HepG2 (cell line): ENCODE data around the gene GALNT12.

ENCODE experiments used
- HMG20A ChIP-seq: IDR thresholded peaks from 2 replicates; pipeline ENCODE4 v1.6.1; 2016; ENCODE audit warnings: borderline replicate concordance
- RARG ChIP-seq: sonication (generic); formaldehyde crosslinking; IDR thresholded peaks from 2 replicates; pipeline ENCODE4 v1.4.0; 2020; ENCODE audit warnings: low read depth, mild to moderate bottlenecking, missing genetic modification reagents
- ZBTB7B ChIP-seq: sonication (generic); formaldehyde crosslinking; IDR thresholded peaks from 2 replicates; pipeline ENCODE4 v1.4.0; 2020; ENCODE audit warnings: missing genetic modification reagents

DNA sequence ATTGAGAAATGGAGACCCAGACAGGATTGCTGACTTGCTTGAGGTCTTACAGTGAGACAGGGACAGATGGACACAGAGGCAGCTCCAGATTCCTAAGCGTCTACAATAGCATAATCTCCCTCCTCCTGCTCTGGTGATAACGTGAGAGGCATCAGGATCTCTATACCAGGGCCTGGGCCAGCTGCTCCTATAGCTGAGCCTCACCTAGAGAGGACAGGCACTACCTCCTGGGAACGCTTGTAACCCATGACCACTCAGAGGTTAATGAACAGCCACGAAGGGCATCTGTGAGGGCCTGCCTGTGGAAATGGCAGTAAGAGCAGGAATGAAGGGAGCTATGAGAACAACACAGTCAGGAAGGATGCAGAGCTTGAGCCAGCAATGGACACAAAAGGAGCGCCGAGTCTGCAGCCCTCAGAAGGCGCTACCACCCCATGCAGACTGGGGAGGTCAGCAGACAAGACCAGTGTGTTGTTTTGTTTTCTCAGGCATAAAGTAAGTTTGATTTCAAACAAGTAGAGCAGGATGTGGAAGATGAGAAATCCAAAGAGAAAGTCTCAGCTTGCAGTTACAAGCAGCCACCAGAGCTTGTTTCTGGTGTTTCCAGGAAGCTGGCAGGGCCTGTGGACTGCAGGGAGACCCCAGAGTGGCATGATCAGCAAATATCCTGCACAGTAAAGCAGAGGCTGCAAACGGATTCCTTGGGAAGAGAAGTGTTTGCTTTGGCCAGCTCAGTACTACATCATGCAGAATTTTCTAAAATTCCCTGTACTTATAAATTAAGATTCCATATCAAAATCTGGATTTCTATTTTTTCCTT is 28.5 kb upstream of the GALNT12 start:
- no peak for TF ChIP-seq HMG20A
- no peak for TF ChIP-seq ZBTB7B (CRISPR knock-in tag)
- no peak for TF ChIP-seq RARG (CRISPR knock-in tag)
